Panc1 (cell line): ENCODE data around the gene GABRR2. TPM values are rescaled to one million over a fixed set of nuclear protein-coding genes. Genes with fewer than 3 reads are reported as not detected.

Source experiments
- ATAC-seq: fragments of 200-7000 bp; cut with Tn5 transposase; 2 replicates; pipeline ENCODE4 v1.9.1; 2020; ENCODE audit warnings: mild to moderate bottlenecking, moderate library complexity
- Bru-seq: library from RNA; stranded (reverse); fragments of 400-500 nt; gene quantifications from one replicate; lab custom pipeline; 2021; lab: Mats Ljungman, UMichigan
- BruChase-seq, 2 experiments: library from RNA; stranded (reverse); fragments of 400-500 nt; gene quantifications; one replicate each; lab custom pipeline; 2021; lab: Mats Ljungman, UMichigan
- BruUV-seq: library from RNA; stranded (reverse); fragments of 400-500 nt; replicated peaks from 2 replicates; lab custom pipeline; 2021; lab: Mats Ljungman, UMichigan
- CTCF ChIA-PET: fragments of 300-600 bp; sonication (Branson Sonifier 250); formaldehyde crosslinking; loops from one replicate; lab custom pipeline; 2022; ENCODE audit warnings: antibody characterized with exemption; lab: Charles Lee
- POLR2A ChIA-PET: fragments of 300-600 bp; sonication (Branson Sonifier 250); formaldehyde crosslinking; loops from one replicate; lab custom pipeline; 2022; ENCODE audit warnings: antibody characterized with exemption; lab: Charles Lee
- DNase-seq: peaks from one replicate; pipeline ENCODE4 v3.0.0-alpha.2; 2010; ENCODE audit warnings: low read depth, low spot score
- H3K27ac ChIP-seq: 2 replicates; pipeline ENCODE4 v1.5.1; 2011; ENCODE audit warnings: mild to moderate bottlenecking, low read length, inconsistent platforms
- H3K27me3 ChIP-seq: fragments of 200-500 bp; sonication (Bioruptor generic); 2 replicates; pipeline ENCODE4 v1.6.0; 2014; ENCODE audit warnings: low read length, inconsistent platforms; ENCODE audit not compliant: control insufficient read depth, insufficient read depth
- H3K36me3 ChIP-seq: fragments of 200-500 bp; sonication (Bioruptor generic); 2 replicates; pipeline ENCODE4 v1.5.1; 2014; ENCODE audit warnings: inconsistent platforms, mild to moderate bottlenecking, low read length, moderate library complexity; ENCODE audit not compliant: control insufficient read depth, insufficient read depth
- H3K4me1 ChIP-seq: 2 replicates; pipeline ENCODE4 v1.5.1; 2011; ENCODE audit warnings: inconsistent platforms, mild to moderate bottlenecking, low read length, moderate library complexity; ENCODE audit not compliant: control insufficient read depth, insufficient read depth
- H3K4me3 ChIP-seq, 2 experiments: 2 replicates each; pipeline ENCODE4 v1.5.1; 2011 to 2012; ENCODE audit warnings: low read depth in 2 of 2, low read length in 2 of 2, mild to moderate bottlenecking in 2 of 2, inconsistent platforms in 1 of 2, moderate library complexity in 1 of 2
- H3K9me3 ChIP-seq: fragments of 200-500 bp; sonication (Bioruptor generic); 2 replicates; pipeline ENCODE4 v1.5.1; 2014; ENCODE audit warnings: low read depth, mild to moderate bottlenecking, inconsistent platforms, low read length, moderate library complexity; ENCODE audit not compliant: control insufficient read depth, insufficient read depth
- POLR2AphosphoS5 ChIP-seq: IDR thresholded peaks from 2 replicates; pipeline ENCODE4 v1.6.1; 2012; ENCODE audit warnings: mild to moderate bottlenecking, low read depth, low read length, moderate library complexity
- SIN3A ChIP-seq: IDR thresholded peaks from 2 replicates; pipeline ENCODE4 v1.6.1; 2012; ENCODE audit warnings: low read depth, mild to moderate bottlenecking, low read length, moderate library complexity, borderline replicate concordance; ENCODE audit not compliant: insufficient read depth
- TCF7L2 ChIP-seq: IDR thresholded peaks from 2 replicates; pipeline ENCODE4 v1.6.1; 2011; ENCODE audit warnings: mild to moderate bottlenecking, low read depth, low read length, inconsistent platforms
- in situ Hi-C: cut with HindIII; loops from 2 replicates; pipeline ENCODE4 v1.10.0; 2016; ENCODE audit warnings: low sequenced_read_pairs, low pct_unique_long_range_greater_than_20kb
- intact Hi-C: fragments of 100-400 bp; cut with micrococcal nuclease; formaldehyde crosslinking; loops from one replicate; pipeline ENCODE4 v1.10.0; 2022; ENCODE audit not compliant: unreplicated experiment
- long read RNA-seq: library from polyadenylated mRNA; unstranded; transcript quantifications from one replicate; pipeline ENCODE4 v2.0.0, GENCODE V29; 2021; ENCODE audit not compliant: unreplicated experiment
- polyA plus RNA-seq: library from polyadenylated mRNA; unstranded; fragments of >200 nt; gene quantifications from one replicate; pipeline ENCODE4 v1.2.1, GENCODE V29; 2012; ENCODE audit warnings: missing spikeins; ENCODE audit not compliant: insufficient read length
- total RNA-seq: library from RNA; stranded (reverse); gene quantifications from one replicate; pipeline ENCODE4 v1.2.1, GENCODE V29; 2021; ENCODE audit not compliant: unreplicated experiment
- TF ChIP-seq, protein P1 (sequence below): fragments of 450-650 bp; IDR thresholded peaks from 2 replicates; pipeline ENCODE4 v1.5.1; 2017; ENCODE audit warnings: mild to moderate bottlenecking
- TF ChIP-seq, protein P2 (sequence below), 2 experiments: IDR thresholded peaks; 2 replicates each; pipeline ENCODE4 v1.6.1; 2011 to 2012; ENCODE audit warnings: low read depth in 2 of 2, control low read depth in 1 of 2, low read length in 1 of 2, mild to moderate bottlenecking in 1 of 2, moderate library complexity in 1 of 2; ENCODE audit not compliant: insufficient read depth in 1 of 2

The GABRR2 gene
- total RNA-seq (0.18 TPM), Bru-seq, nascent RNA (percentile 24 among the genes with signal in this experiment), BruChase-seq, experiment 1, labeled RNA remaining after a 2-hour chase (percentile 34 among the genes with signal in this experiment), BruChase-seq, experiment 2, labeled RNA remaining after a 6-hour chase (percentile 33 among the genes with signal in this experiment)
- 0.30 TPM for polyA plus RNA-seq
- long read RNA-seq: 0 reads

DNA sequence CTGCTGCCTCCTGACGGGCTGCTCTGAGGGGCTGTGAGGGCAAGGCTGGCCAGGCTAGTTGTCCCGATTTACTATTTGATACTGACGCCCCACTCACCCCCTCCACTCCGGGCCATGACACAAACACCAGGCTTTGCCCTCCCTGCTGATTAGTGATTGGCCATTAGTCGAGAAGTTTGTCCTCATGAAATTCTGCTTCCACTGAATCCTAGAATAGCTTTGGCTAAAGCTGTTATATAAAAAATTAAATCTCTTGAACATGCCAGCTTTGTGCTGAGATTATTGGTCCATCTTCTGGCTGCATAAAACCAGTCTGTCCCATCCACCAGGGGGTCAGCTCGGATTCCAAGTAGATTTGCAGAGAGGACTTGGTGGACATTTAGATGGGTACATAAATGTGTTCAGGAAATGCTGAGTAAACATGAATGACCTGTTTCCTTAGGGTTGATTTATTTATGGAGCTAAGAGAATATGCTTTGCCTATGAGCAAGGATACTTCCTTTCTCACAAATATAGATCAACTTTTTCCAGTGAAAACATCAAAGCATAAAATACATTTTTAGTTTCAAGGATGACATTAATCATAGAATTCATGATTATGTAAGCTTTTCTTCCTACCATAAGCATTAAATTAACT lies at the start of gene GABRR2:
GABRR2 (minus strand) TSS at position 51 of the 637 bp plus-strand sequence. CDS start 134 bp downstream, outside the sequence.
- Histone ChIP-seq H3K27ac (no peak within 1 kb of the TSS), H3K4me3 (no peak within 1 kb of the TSS), H3K36me3 (no peaks in the 10 kb centered on the region), H3K4me1 (no peaks in the 10 kb centered on the region; the same call in none of the 2 replicates), H3K27me3 (no peaks in the 10 kb centered on the region), H3K9me3 (no peaks in the 10 kb centered on the region)
- no peak for ATAC-seq
- intact Hi-C loops (no loop called here), in situ Hi-C loops (no loop called here)
- TF ChIP-seq POLR2AphosphoS5: no peak
- TF ChIP-seq, protein P1, sequence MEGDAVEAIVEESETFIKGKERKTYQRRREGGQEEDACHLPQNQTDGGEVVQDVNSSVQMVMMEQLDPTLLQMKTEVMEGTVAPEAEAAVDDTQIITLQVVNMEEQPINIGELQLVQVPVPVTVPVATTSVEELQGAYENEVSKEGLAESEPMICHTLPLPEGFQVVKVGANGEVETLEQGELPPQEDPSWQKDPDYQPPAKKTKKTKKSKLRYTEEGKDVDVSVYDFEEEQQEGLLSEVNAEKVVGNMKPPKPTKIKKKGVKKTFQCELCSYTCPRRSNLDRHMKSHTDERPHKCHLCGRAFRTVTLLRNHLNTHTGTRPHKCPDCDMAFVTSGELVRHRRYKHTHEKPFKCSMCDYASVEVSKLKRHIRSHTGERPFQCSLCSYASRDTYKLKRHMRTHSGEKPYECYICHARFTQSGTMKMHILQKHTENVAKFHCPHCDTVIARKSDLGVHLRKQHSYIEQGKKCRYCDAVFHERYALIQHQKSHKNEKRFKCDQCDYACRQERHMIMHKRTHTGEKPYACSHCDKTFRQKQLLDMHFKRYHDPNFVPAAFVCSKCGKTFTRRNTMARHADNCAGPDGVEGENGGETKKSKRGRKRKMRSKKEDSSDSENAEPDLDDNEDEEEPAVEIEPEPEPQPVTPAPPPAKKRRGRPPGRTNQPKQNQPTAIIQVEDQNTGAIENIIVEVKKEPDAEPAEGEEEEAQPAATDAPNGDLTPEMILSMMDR: no peak
- TF ChIP-seq SIN3A: no peak
- no peak for TF ChIP-seq TCF7L2
- TF ChIP-seq, protein P2, sequence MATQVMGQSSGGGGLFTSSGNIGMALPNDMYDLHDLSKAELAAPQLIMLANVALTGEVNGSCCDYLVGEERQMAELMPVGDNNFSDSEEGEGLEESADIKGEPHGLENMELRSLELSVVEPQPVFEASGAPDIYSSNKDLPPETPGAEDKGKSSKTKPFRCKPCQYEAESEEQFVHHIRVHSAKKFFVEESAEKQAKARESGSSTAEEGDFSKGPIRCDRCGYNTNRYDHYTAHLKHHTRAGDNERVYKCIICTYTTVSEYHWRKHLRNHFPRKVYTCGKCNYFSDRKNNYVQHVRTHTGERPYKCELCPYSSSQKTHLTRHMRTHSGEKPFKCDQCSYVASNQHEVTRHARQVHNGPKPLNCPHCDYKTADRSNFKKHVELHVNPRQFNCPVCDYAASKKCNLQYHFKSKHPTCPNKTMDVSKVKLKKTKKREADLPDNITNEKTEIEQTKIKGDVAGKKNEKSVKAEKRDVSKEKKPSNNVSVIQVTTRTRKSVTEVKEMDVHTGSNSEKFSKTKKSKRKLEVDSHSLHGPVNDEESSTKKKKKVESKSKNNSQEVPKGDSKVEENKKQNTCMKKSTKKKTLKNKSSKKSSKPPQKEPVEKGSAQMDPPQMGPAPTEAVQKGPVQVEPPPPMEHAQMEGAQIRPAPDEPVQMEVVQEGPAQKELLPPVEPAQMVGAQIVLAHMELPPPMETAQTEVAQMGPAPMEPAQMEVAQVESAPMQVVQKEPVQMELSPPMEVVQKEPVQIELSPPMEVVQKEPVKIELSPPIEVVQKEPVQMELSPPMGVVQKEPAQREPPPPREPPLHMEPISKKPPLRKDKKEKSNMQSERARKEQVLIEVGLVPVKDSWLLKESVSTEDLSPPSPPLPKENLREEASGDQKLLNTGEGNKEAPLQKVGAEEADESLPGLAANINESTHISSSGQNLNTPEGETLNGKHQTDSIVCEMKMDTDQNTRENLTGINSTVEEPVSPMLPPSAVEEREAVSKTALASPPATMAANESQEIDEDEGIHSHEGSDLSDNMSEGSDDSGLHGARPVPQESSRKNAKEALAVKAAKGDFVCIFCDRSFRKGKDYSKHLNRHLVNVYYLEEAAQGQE (IDR thresholded peaks at IDR 0.05; ENCODE audit: insufficient read depth in 1 of 2, low read depth in 2 of 2, low read length in 1 of 2): no peak
- no TSS peak for BruUV-seq
- ChIA-PET CTCF (no interaction called here), POLR2A (interaction anchor here (0.6 kb wide), 2 partner anchors 38 to 266 kb away, joined by 3 to 12 read pairs; partner anchors contain the start of gene UBE2J1)
- DNase-seq: no peak

DNA sequence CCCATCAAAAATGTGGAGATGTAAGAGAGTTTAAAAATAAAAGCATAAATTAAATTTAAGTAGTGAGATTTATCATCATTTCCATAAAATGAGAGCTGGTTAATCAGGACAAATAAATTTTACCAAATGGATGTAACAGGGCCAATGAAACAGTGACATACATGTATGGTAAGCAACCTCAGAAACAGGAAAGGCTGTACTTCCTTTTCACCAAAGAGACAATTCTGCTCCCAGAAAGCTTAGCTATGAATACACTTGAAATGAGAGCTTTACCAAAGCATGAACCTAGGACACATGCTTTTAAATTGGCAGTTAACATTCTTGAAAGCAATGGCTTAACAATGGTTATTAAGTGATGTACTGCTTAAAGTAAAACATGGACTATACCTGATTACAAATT lies 49.5 kb upstream of the GABRR2 start:
- Histone ChIP-seq H3K9me3 (no peaks in the 10 kb centered on the region), H3K27ac (no peak overlapping the region), H3K36me3 (no peaks in the 10 kb centered on the region), H3K4me1 (no peaks in the 10 kb centered on the region), H3K4me3 (no peak overlapping the region), H3K27me3 (no peaks in the 10 kb centered on the region)
- intact Hi-C loops: loop anchor here (10.0 kb wide), 1 partner anchor 380 kb away; no protein-coding TSS in a partner anchor
- POLR2A ChIA-PET: no interaction called here
- TF ChIP-seq, protein P2 (IDR thresholded peaks at IDR 0.05; ENCODE audit: insufficient read depth in 1 of 2, low read depth in 2 of 2, low read length in 1 of 2): no peak
- TF ChIP-seq SIN3A (no peak), POLR2AphosphoS5 (no peak), TCF7L2 (no peak)
- TF ChIP-seq, protein P1: no peak
- CTCF ChIA-PET: no interaction called here
- in situ Hi-C loops: no loop called here
- no peak for DNase-seq
- no TSS peak for BruUV-seq
- no peak for ATAC-seq
